GM12874 (cell line): ENCODE measurements around the gene ENO3.

Source experiments
- CTCF ChIP-seq: IDR thresholded peaks from 2 replicates; pipeline ENCODE4 v1.5.1; 2011; ENCODE audit warnings: low read depth, mild to moderate bottlenecking, control low read depth, low read length, moderate library complexity; ENCODE audit not compliant: insufficient read depth

The ENO3 gene

DNA sequence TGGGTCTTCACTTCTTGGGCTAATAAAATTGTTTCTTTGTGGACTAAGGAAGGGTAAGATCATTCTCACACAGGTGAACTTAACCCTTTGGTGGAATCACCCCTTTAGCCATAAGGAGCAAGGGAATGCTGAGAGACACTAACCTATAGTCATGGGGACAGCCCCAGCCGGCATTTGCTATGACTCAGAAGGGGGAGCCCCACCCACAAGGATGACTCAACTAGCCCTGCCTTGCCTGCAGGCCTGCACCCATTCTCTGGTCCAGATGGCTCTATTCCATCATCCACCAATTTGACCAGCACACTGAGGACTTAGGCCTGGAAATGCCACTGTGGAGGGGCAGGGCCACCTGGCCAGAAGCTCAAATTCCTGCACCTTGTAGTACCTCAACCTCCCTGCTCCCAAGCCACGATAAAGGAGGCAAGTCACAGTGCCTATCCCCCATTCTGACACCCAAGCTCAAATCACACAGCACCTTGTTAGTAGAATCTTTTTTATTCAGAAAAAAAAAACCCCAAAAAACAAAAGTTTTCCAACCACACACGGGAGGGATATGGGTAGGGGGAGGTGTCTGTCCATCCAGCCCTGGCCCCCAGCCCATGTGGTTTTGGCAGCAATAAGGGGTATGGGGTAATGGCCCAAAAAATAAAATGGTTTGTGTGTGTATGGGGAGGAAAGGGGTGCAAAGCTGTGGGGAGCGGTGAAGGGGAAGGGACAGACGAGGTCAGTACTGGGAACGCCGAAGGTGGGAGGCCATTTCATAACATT, 5.6 kb upstream of the ENO3 start:
- no peak for TF ChIP-seq CTCF

DNA sequence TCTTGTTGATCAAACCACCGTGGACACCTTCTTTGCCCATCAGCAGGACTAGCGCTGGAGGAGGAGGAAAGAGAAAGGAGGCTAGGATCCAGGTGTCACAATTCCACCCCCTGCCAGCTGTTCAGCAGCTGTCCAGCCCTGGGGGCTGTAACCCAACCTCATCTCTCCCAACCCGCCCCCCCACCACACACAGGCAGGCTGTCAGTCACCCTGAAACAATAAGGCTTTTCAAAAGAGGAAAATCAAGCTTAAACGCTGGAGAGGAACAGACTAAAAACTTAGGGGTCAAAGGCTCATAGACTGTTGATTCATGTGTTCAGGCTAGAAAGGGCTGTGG, 5.0 kb upstream of the ENO3 start:
- no peak for TF ChIP-seq CTCF

DNA sequence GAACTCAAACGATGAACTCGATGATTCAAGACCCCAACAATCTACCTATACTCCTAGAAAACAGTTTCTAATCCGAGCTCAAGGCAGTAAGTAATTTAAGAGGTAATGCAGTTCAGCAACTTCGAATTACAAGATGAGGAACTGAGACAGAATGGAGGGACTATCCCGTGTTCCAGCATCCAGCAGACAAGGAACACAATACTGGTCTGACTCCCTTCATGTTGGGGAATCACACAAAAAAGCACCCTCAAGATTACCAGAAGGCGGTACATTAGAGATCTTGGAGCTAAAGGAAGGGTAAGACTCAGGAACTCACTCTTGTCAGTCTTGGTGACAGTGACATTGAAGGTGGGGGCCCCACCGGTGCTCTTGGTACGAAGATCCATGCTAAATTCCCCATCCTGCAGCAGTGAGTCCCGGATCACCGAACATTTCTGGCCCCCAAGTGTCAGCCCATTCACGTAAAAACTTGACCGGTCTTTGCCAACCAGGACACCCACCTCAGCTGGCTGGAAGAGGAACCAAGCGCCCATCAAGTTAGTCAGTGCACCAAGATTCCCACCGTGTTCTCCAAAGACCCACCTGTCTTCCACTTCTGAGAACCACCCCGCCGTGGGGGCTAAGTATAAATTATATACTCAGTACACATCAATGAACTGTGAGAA, 4.5 kb upstream of the ENO3 start:
- no peak for TF ChIP-seq CTCF

GRCh38 chr17:4947010-4947410, 3.9 kb upstream of the ENO3 start:
- TF ChIP-seq CTCF = no peak

- TF ChIP-seq CTCF = no peak
These were observed 3.3 kb upstream of the ENO3 start for GRCh38 chr17:4947411-4948165.

GRCh38 chr17:4948166-4948930, 2.6 kb upstream of the ENO3 start, which contains the start of gene PFN1:
TSS of gene PFN1 (minus strand) at chr17:4948530. CDS start at chr17:4948394, 136 bp downstream.
- TF ChIP-seq CTCF = no peak

DNA sequence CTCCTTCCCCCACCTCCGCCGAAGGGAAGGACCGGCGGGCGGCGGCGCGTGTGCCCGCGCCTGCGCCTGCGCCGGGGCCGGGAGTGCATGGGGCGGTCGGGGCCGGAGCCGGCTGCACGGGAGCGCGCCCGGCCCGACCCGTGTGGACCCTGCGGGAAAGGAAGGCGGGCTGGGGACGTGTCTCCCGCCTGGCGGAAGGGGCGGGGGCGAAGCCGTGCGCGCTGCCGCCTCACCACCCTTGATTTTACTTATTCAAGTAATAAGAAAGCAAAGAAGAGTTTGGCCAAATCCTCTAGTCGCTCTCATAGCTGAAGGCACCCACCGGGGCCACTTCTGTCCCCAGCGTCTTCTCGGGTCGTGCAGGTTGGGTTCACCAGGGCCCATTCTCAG, 2.0 kb upstream of the ENO3 start:
- TF ChIP-seq CTCF = no peak
